CD4-positive, alpha-beta T cell treated with Interleukin-15 for 1 hour (primary cell): ENCODE data around the gene PRKAB2.
"Not testable (repeated sequence)": the region's sequence is repeated elsewhere in the genome, so short reads cannot be mapped to it uniquely, and the experiment has no call there.

Source experiments
- DNase-seq: peaks from one replicate; pipeline ENCODE4 v3.0.0-alpha.2; 2020

PRKAB2 gene

DNA sequence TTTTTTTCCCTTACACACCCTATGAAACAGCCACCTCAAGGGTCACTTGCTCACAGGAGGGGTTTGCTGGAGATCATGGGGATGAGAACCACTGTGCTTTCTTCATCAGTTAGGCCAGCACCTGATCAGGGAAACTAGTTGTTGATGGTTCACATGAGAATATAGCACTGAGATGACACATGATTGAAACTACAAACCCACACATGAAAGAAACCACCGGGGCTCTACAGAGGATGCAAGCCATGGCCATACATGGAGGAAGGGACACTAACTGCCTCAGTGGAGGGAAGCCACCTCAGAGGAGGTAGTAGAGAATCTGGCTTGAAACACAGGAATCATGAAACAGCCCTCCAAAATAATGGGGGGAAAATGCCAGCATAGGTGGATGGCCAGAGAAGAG lies 63.2 kb downstream of the PRKAB2 start:
- DNase-seq: no peak

DNA sequence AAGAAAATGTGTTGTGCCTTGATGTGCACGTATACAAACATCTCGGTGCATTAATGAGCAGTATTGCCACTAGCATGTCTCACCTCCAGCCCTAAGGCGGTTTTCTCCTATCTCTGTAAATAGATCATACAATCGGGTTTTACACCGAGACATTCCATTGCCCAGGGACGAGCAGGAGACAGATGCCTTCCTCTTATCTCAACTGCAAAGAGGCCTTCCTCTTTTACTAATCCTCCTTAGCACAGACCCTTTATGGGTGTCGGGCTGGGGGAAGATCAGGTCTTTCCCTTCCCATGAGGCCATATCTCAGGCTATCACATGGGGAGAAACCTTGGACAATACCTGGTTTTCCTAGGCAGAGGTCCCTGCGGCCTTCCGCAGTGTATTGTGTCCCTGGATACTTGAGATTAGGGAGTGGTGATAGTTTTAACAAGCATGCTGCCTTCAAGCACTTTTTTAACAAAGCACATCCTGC lies 65.8 kb downstream of the PRKAB2 start:
- not testable (repeated sequence) for DNase-seq

GRCh38 chr1:147105909-147106308 lies 66.4 kb downstream of the PRKAB2 start:
- no peak for DNase-seq
